ENCODE data around the gene KPNB1.

The KPNB1 gene

GRCh38 chr17:47650525-47651522 lies 1.1 kb downstream of the KPNB1 start:
- H3K4me3 ChIP-seq (ENCODE audit: low read depth, low read length): peak overlapping the region; percentile 85
- DNase-seq (ENCODE audit: low read depth): peak; percentile 93
- no peak for TF ChIP-seq CTCF (IDR thresholded peaks at IDR 0.05; ENCODE audit: low read depth, low read length, missing control alignments)

- H3K4me3 ChIP-seq (ENCODE audit: low read depth, low read length): peak overlapping the region; percentile 85; the same call in 1 of the 2 replicates
- DNase-seq (ENCODE audit: low read depth): no peak
Observed at GRCh38 chr17:47651704-47652103, 2.0 kb downstream of the KPNB1 start.

GRCh38 chr17:47652570-47652969 lies 2.9 kb downstream of the KPNB1 start:
- H3K4me3 ChIP-seq (ENCODE audit: low read depth, low read length): no peak overlapping the region
- no peak for TF ChIP-seq CTCF (IDR thresholded peaks at IDR 0.05; ENCODE audit: low read depth, low read length, missing control alignments)
- DNase-seq (ENCODE audit: low read depth): no peak

More at GRCh38 chr17:47651704-47652103, 2.0 kb downstream of the KPNB1 start:
- TF ChIP-seq CTCF (IDR thresholded peaks at IDR 0.05; ENCODE audit: low read depth, low read length, missing control alignments): no peak

GRCh38 chr17:47653442-47653841 lies 3.7 kb downstream of the KPNB1 start:
- TF ChIP-seq CTCF (IDR thresholded peaks at IDR 0.05; ENCODE audit: low read depth, low read length, missing control alignments): no peak
- no peak for DNase-seq (ENCODE audit: low read depth)
- H3K4me3 ChIP-seq (ENCODE audit: low read depth, low read length): no peak overlapping the region

- no peak for TF ChIP-seq CTCF (IDR thresholded peaks at IDR 0.05; ENCODE audit: low read depth, low read length, missing control alignments)
- no peak for DNase-seq (ENCODE audit: low read depth)
- no peak overlapping the region for H3K4me3 ChIP-seq (ENCODE audit: low read depth, low read length)
Observed at GRCh38 chr17:47654991-47655390, 5.3 kb downstream of the KPNB1 start.

GRCh38 chr17:47660064-47660492 lies 10.4 kb downstream of the KPNB1 start:
- DNase-seq (ENCODE audit: low read depth): peak; percentile 62
- H3K4me3 ChIP-seq (ENCODE audit: low read depth, low read length): no peak overlapping the region; the same call in 1 of the 2 replicates
- TF ChIP-seq CTCF (IDR thresholded peaks at IDR 0.05; ENCODE audit: low read depth, low read length, missing control alignments): peak; percentile 5

Measured in GM12864 (cell line).